H1 (cell line): ENCODE results near the gene OR11A1. TPM values are rescaled to one million over a fixed set of nuclear protein-coding genes. Genes with fewer than 3 reads are reported as not detected.
A peak's percentile ranks its signal among the peaks of the same experiment; 100 is the strongest.

ENCODE experiments used
- CTCF ChIA-PET: fragments of 300-600 bp; sonication (Branson Sonifier 250); formaldehyde crosslinking; loops from one replicate; lab custom pipeline; 2021; ENCODE audit not compliant: partially characterized antibody; lab: Charles Lee
- POLR2A ChIA-PET: fragments of 300-600 bp; sonication (Branson Sonifier 250); formaldehyde crosslinking; loops from one replicate; lab custom pipeline; 2021; ENCODE audit warnings: inconsistent platforms; ENCODE audit not compliant: partially characterized antibody; lab: Charles Lee
- DNase-seq, 2 experiments: peaks; one replicate each; pipeline versions ENCODE4 v3.0.0 to v3.0.0-alpha.2; 2010 to 2022; ENCODE audit warnings: low spot score in 2 of 2, low read depth in 1 of 2, mixed read lengths in 1 of 2
- FAIRE-seq: peaks from 2 replicates; lab custom pipeline; 2011; peaks lifted over from hg19 to GRCh38; lab: Jason Lieb, UNC
- H2AFZ ChIP-seq: 2 replicates; pipeline ENCODE4 v1.8.1; 2012; ENCODE audit warnings: low read length, inconsistent platforms
- H2AK5ac ChIP-seq: 2 replicates; pipeline ENCODE4 v1.6.1; 2013; ENCODE audit warnings: low read depth, low read length
- H2BK120ac ChIP-seq: replicated peaks from 2 replicates; pipeline ENCODE3; 2013; ENCODE audit warnings: low read depth, low read length, inconsistent platforms
- H2BK12ac ChIP-seq: 2 replicates; pipeline ENCODE4 v1.6.1; 2013; ENCODE audit warnings: low read depth, low read length
- H2BK15ac ChIP-seq: 2 replicates; pipeline ENCODE4 v1.6.1; 2013; ENCODE audit warnings: low read length
- H2BK20ac ChIP-seq: 2 replicates; pipeline ENCODE4 v1.6.1; 2013; ENCODE audit warnings: low read length
- H2BK5ac ChIP-seq: 2 replicates; pipeline ENCODE4 v1.6.1; 2013; ENCODE audit warnings: low read depth, low read length
- H3K14ac ChIP-seq: 2 replicates; pipeline ENCODE4 v1.6.1; 2013; ENCODE audit warnings: inconsistent platforms; ENCODE audit not compliant: insufficient read length
- H3K18ac ChIP-seq: 2 replicates; pipeline ENCODE4 v1.6.1; 2013; ENCODE audit warnings: low read length; ENCODE audit errors: extremely low read depth
- H3K23ac ChIP-seq: 2 replicates; pipeline ENCODE4 v1.6.1; 2013; ENCODE audit warnings: inconsistent platforms; ENCODE audit not compliant: insufficient read length
- H3K23me2 ChIP-seq: 2 replicates; pipeline ENCODE4 v1.6.1; 2013; ENCODE audit warnings: low read depth, low read length
- H3K27ac ChIP-seq: 2 replicates; pipeline ENCODE4 v1.6.1; 2011; ENCODE audit warnings: low read depth, low read length, inconsistent platforms
- H3K27me3 ChIP-seq, 4 experiments: replicated peaks in 1 of 4; 1 replicate in 1 of 4; 2 replicates in 3 of 4; pipeline versions ENCODE4 v1.6.1 to v1.8.1; 2011 to 2013; ENCODE audit warnings: low read length in 3 of 4, mild to moderate bottlenecking in 3 of 4, inconsistent platforms in 2 of 4, mixed read lengths in 2 of 4, moderate library complexity in 1 of 4; ENCODE audit not compliant: control insufficient read depth in 3 of 4, insufficient read depth in 3 of 4; ENCODE audit errors: extremely low read depth in 1 of 4
- H3K36me3 ChIP-seq, 4 experiments: 2 replicates each; pipeline versions ENCODE4 v1.6.1 to v1.8.1; 2011 to 2013; ENCODE audit warnings: mild to moderate bottlenecking in 4 of 4, low read length in 3 of 4, moderate library complexity in 2 of 4, control low read depth in 1 of 4, inconsistent platforms in 1 of 4; ENCODE audit not compliant: insufficient read depth in 4 of 4, control insufficient read depth in 2 of 4
- H3K4ac ChIP-seq: replicated peaks from 2 replicates; pipeline ENCODE3; 2013; ENCODE audit warnings: low read length, low read depth, mixed read lengths, inconsistent platforms; ENCODE audit not compliant: insufficient read length
- H3K4me1 ChIP-seq, 4 experiments: replicated peaks in 1 of 4; 1 replicate in 1 of 4; 2 replicates in 3 of 4; pipeline versions ENCODE4 v1.6.1 to v1.8.1; 2011 to 2013; ENCODE audit warnings: low read length in 3 of 4, inconsistent platforms in 2 of 4, mixed read lengths in 1 of 4; ENCODE audit not compliant: insufficient read depth in 4 of 4, control insufficient read depth in 3 of 4
- H3K4me2 ChIP-seq, 2 experiments: 2 replicates each; pipeline versions ENCODE4 v1.6.1 to v1.8.1; 2011 to 2013; ENCODE audit warnings: low read depth in 2 of 2, low read length in 2 of 2, control low read depth in 1 of 2, inconsistent platforms in 1 of 2, mild to moderate bottlenecking in 1 of 2; ENCODE audit not compliant: insufficient read depth in 1 of 2
- H3K4me3 ChIP-seq, 4 experiments: fragments of 200-600, 300-600 bp in 1 of 4; sonication (generic), shearing (Covaris generic), sonication (Bioruptor Twin) in 1 of 4; 2 replicates each; pipeline versions ENCODE4 v1.5.1 to v1.8.1; 2011 to 2016; ENCODE audit warnings: low read length in 4 of 4, low read depth in 3 of 4, control low read depth in 2 of 4, inconsistent platforms in 2 of 4, mild to moderate bottlenecking in 2 of 4, mixed read lengths in 1 of 4, moderate library complexity in 1 of 4; ENCODE audit not compliant: insufficient read depth in 2 of 4; ENCODE audit errors: extremely low read depth in 1 of 4
- H3K56ac ChIP-seq: replicated peaks from 2 replicates; pipeline ENCODE3; 2013; ENCODE audit warnings: low read depth, mild to moderate bottlenecking, mixed read lengths, low read length, inconsistent platforms; ENCODE audit not compliant: insufficient read length
- H3K79me1 ChIP-seq: 2 replicates; pipeline ENCODE4 v1.6.1; 2013; ENCODE audit warnings: low read depth, low read length, control low read depth
- H3K79me2 ChIP-seq, 2 experiments: 2 replicates each; pipeline versions ENCODE4 v1.6.1 to v1.8.1; 2012 to 2013; ENCODE audit warnings: low read length in 2 of 2, mild to moderate bottlenecking in 2 of 2, inconsistent platforms in 1 of 2; ENCODE audit not compliant: insufficient read depth in 2 of 2, control insufficient read depth in 1 of 2
- H3K9ac ChIP-seq, 4 experiments: replicated peaks in 1 of 4; 1 replicate in 1 of 4; 2 replicates in 3 of 4; pipeline versions ENCODE4 v1.6.1 to v1.8.1; 2011 to 2013; ENCODE audit warnings: low read depth in 3 of 4, low read length in 3 of 4, control low read depth in 2 of 4, mild to moderate bottlenecking in 2 of 4, moderate library complexity in 2 of 4, inconsistent platforms in 1 of 4; ENCODE audit errors: extremely low read depth in 1 of 4
- H3K9me3 ChIP-seq, 2 experiments: 2 replicates each; pipeline versions ENCODE4 v1.6.1 to v1.8.1; 2012 to 2013; ENCODE audit warnings: mild to moderate bottlenecking in 2 of 2, moderate library complexity in 2 of 2, control low read depth in 1 of 2, inconsistent platforms in 1 of 2, low read depth in 1 of 2, low read length in 1 of 2, mixed read lengths in 1 of 2; ENCODE audit not compliant: insufficient read depth in 2 of 2
- H4K20me1 ChIP-seq, 2 experiments: replicated peaks in 1 of 2; 2 replicates each; pipeline versions ENCODE3 to v1.8.1; 2011 to 2013; ENCODE audit warnings: inconsistent platforms in 2 of 2, low read length in 2 of 2, mild to moderate bottlenecking in 1 of 2; ENCODE audit not compliant: insufficient read depth in 2 of 2, control insufficient read depth in 1 of 2
- H4K5ac ChIP-seq: 2 replicates; pipeline ENCODE4 v1.6.1; 2013; ENCODE audit warnings: low read length, low read depth, mixed read lengths, inconsistent platforms; ENCODE audit not compliant: insufficient read length
- H4K8ac ChIP-seq: 2 replicates; pipeline ENCODE4 v1.8.0; 2013; ENCODE audit warnings: mild to moderate bottlenecking, moderate library complexity, low read length, inconsistent platforms; ENCODE audit not compliant: insufficient read depth; ENCODE audit errors: extremely low read depth
- H4K91ac ChIP-seq: replicated peaks from 2 replicates; pipeline ENCODE3; 2013; ENCODE audit warnings: low read length, mixed read lengths, inconsistent platforms; ENCODE audit not compliant: insufficient read length
- KDM5A ChIP-seq: fragments of 200-600 bp; IDR thresholded peaks from 2 replicates; pipeline ENCODE4 v1.7.1; 2012; ENCODE audit warnings: mild to moderate bottlenecking, low read length, inconsistent platforms, mixed read lengths
- RAD21 ChIP-seq, 2 experiments: IDR thresholded peaks in 1 of 2; conservative IDR thresholded peaks in 1 of 2; 2 replicates each; pipeline ENCODE4 v1.6.1; 2011; ENCODE audit warnings: low read depth in 2 of 2, low read length in 2 of 2, improper control_type of control experiment in 1 of 2, inconsistent platforms in 1 of 2, mild to moderate bottlenecking in 1 of 2, moderate library complexity in 1 of 2
- SIX5 ChIP-seq: IDR thresholded peaks from 2 replicates; pipeline ENCODE4 v1.6.1; 2011; ENCODE audit warnings: mild to moderate bottlenecking, low read depth, low read length
- polyA plus RNA-seq, 7 experiments: library from polyadenylated mRNA; depleted of rRNA in 3 of 7; stranded (reverse) in 5 of 7; unstranded in 2 of 7; fragments of >200 nt in 5 of 7; fragments of 200-250 nt in 2 of 7; gene quantifications; 1 replicate in 5 of 7; 2 replicates in 1 of 7; 4 replicates in 1 of 7; pipeline versions ENCODE4 v1.2.1 to v1.2.3, GENCODE V29; 2011 to 2013; ENCODE audit warnings: missing spikeins in 2 of 7, mixed read lengths in 2 of 7
- total RNA-seq: library from RNA; stranded (reverse); fragmentation: NEBNext Ultra II Directional; extraction: Animal tissue kit (Norgen Biotek cat#: 25700); gene quantifications from 2 replicates; pipeline ENCODE4 v1.2.1, GENCODE V29; 2021
- TF ChIP-seq, protein P1 (sequence below), 3 experiments: IDR thresholded peaks; 1 replicate in 2 of 3; 2 replicates in 1 of 3; pipeline versions ENCODE4 v1.5.1 to v1.6.1; 2011; ENCODE audit warnings: low read length in 3 of 3, mild to moderate bottlenecking in 3 of 3, inconsistent platforms in 2 of 3, low read depth in 1 of 3, moderate library complexity in 1 of 3; ENCODE audit not compliant: insufficient read depth in 1 of 3; ENCODE audit errors: control extremely low read depth in 1 of 3

Gene OR11A1
- total and polyA plus RNA-seq, 2 of the 8 experiments (the other 6 are each of a cell fraction or from before 2014, with no cell fraction given), result not detected

DNA sequence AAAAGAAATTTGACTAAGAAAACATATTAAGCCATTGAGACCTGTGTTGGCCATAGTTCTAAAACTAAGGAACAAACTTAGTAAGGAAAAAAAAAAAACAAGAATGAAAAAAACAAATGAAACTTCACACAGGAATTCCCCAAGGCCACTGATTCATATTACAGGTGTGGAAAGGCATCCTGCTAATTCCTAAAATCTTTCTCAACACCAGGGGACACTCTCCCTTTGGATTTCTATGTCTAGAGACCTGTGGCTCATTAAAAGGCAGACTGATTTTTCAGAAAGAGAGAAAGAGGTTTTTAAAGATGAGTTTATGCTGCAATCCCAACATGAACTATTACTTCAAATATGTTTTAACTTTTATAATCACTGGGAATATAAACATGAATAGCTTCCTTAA is 42.3 kb downstream of the OR11A1 start, which contains the start of gene OR12D1:
Gene OR12D1 (plus strand): TSS at position 341 of the 400 bp plus-strand sequence.
- H2AFZ ChIP-seq, result no peak within 1 kb of the TSS
- FAIRE-seq (no peak), DNase-seq (no peak)
- H2BK15ac ChIP-seq, result no peak within 1 kb of the TSS
- no peaks in the 10 kb centered on the region for H3K4me1 ChIP-seq
- ChIA-PET POLR2A (no interaction called here), CTCF (interaction anchor here (0.6 to 5.7 kb wide), 10 partner anchors 17 to 181 kb away, joined by 3 to 45 read pairs (median 5); partner anchors contain the start of genes OR12D2 and OR2H2)
- H3K23me2 ChIP-seq, result no peaks in the 10 kb centered on the region
- no peaks in the 10 kb centered on the region for H3K9me3 ChIP-seq
- H3K27me3 ChIP-seq, result no peaks in the 10 kb centered on the region
- H3K79me2 ChIP-seq, result no peaks in the 10 kb centered on the region
- TF ChIP-seq KDM5A (no peak), RAD21 (IDR thresholded peaks at IDR 0.05 in 1 of 2, conservative IDR thresholded peaks at IDR 0.05 in 1 of 2; ENCODE audit: low read depth in 2 of 2, low read length in 2 of 2) (peak; percentile 67 to 75), SIX5 (no peak)
- TF ChIP-seq, protein P1, sequence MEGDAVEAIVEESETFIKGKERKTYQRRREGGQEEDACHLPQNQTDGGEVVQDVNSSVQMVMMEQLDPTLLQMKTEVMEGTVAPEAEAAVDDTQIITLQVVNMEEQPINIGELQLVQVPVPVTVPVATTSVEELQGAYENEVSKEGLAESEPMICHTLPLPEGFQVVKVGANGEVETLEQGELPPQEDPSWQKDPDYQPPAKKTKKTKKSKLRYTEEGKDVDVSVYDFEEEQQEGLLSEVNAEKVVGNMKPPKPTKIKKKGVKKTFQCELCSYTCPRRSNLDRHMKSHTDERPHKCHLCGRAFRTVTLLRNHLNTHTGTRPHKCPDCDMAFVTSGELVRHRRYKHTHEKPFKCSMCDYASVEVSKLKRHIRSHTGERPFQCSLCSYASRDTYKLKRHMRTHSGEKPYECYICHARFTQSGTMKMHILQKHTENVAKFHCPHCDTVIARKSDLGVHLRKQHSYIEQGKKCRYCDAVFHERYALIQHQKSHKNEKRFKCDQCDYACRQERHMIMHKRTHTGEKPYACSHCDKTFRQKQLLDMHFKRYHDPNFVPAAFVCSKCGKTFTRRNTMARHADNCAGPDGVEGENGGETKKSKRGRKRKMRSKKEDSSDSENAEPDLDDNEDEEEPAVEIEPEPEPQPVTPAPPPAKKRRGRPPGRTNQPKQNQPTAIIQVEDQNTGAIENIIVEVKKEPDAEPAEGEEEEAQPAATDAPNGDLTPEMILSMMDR (IDR thresholded peaks at IDR 0.05; ENCODE audit: control extremely low read depth in 1 of 3, insufficient read depth in 1 of 3, low read depth in 1 of 3, low read length in 3 of 3), result peak in 2 of 3 experiments; percentile 49 to 51; a peak in 2 of 4 replicates
- no peak within 1 kb of the TSS for H4K91ac ChIP-seq
- H2AK5ac ChIP-seq, result no peak within 1 kb of the TSS
- H4K8ac ChIP-seq, result no peak within 1 kb of the TSS
- no peak within 1 kb of the TSS for H4K5ac ChIP-seq
- H3K4me2 ChIP-seq, result no peak within 1 kb of the TSS
- H2BK12ac ChIP-seq, result no peak within 1 kb of the TSS
- no peak within 1 kb of the TSS for H3K4me3 ChIP-seq
- H3K23ac ChIP-seq, result no peak within 1 kb of the TSS
- no peaks in the 10 kb centered on the region for H3K36me3 ChIP-seq
- no peak within 1 kb of the TSS for H3K9ac ChIP-seq
- no peak within 1 kb of the TSS for H2BK5ac ChIP-seq
- H2BK20ac ChIP-seq, result no peak within 1 kb of the TSS
- no peak within 1 kb of the TSS for H3K4ac ChIP-seq
- H3K14ac ChIP-seq, result no peak within 1 kb of the TSS
- no peaks in the 10 kb centered on the region for H3K79me1 ChIP-seq
- no peaks in the 10 kb centered on the region for H4K20me1 ChIP-seq
- H3K56ac ChIP-seq, result no peak within 1 kb of the TSS
- no peak within 1 kb of the TSS for H3K18ac ChIP-seq
- no peak within 1 kb of the TSS for H3K27ac ChIP-seq
- no peak within 1 kb of the TSS for H2BK120ac ChIP-seq
